ENCODE measurements around the gene MYO7B.

- no peak for TF ChIP-seq EZH2 (IDR thresholded peaks at IDR 0.05; ENCODE audit: borderline replicate concordance, low read depth, low read length, severe bottlenecking)
- TF ChIP-seq, protein P1, sequence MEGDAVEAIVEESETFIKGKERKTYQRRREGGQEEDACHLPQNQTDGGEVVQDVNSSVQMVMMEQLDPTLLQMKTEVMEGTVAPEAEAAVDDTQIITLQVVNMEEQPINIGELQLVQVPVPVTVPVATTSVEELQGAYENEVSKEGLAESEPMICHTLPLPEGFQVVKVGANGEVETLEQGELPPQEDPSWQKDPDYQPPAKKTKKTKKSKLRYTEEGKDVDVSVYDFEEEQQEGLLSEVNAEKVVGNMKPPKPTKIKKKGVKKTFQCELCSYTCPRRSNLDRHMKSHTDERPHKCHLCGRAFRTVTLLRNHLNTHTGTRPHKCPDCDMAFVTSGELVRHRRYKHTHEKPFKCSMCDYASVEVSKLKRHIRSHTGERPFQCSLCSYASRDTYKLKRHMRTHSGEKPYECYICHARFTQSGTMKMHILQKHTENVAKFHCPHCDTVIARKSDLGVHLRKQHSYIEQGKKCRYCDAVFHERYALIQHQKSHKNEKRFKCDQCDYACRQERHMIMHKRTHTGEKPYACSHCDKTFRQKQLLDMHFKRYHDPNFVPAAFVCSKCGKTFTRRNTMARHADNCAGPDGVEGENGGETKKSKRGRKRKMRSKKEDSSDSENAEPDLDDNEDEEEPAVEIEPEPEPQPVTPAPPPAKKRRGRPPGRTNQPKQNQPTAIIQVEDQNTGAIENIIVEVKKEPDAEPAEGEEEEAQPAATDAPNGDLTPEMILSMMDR (IDR thresholded peaks at IDR 0.05; ENCODE audit: borderline replicate concordance, extremely low read depth, low read length, poor library complexity, severe bottlenecking) = no peak
These were observed 17.4 kb downstream of the MYO7B start for GRCh38 chr2:127552846-127553245.
